ENCODE data around the gene ANO6. TPM values are rescaled to one million over a fixed set of nuclear protein-coding genes. Genes with fewer than 3 reads are reported as not detected.

The ANO6 gene
- total RNA-seq, 1 experiment from 2014 or later: 51.4 TPM

DNA sequence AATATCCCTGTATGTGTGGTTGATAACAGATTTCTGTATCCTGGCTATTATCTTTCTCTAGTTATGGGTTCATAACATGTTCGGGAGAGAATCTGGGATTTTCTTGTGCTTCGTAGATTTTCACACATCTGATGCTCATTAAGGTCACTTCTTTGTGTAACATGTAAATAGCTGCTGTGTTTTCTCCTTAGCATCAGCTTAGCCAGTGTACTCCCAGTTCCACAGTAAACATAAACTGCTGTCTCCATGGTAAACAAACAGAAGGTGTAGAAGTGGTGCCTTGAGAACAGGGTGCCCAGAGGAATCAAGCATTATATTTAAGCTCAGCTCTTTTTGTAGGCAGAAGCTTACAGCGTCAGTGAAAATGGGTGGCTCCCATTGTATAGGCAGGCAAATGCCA, 88.0 kb downstream of the ANO6 start:
- no peak for DNase-seq

DNA sequence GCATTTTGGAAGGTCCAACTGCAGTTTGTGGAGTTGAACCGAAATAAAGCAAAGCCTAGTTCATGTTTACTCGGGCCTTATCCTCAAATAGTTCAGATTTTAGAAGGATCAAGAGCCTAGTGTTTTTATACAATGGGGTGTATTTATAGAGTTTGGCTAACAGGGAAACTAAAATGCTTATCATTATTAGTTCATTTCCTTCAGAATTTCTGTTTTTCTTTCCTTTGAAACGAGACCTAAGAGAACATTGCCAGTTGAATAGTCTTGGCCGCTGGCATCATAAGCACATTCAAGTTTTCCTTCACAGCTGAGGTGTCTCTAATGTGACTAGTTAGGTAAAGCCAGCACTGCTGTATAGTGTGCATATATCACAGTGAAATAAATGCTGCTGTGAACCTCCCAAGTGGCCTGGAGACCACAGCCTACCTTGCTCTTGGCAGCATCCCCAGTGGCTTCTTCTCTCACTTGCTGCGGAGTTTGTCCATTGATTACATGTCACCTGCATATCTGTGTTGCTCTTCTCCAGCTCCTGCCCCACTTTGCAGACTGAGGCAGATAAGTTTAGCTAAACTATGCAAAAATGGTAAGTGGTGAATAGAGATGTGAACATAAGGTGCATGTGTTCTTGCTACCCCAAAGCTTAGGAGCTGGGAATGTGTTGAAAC, 88.8 kb downstream of the ANO6 start:
- TF ChIP-seq, protein P1, sequence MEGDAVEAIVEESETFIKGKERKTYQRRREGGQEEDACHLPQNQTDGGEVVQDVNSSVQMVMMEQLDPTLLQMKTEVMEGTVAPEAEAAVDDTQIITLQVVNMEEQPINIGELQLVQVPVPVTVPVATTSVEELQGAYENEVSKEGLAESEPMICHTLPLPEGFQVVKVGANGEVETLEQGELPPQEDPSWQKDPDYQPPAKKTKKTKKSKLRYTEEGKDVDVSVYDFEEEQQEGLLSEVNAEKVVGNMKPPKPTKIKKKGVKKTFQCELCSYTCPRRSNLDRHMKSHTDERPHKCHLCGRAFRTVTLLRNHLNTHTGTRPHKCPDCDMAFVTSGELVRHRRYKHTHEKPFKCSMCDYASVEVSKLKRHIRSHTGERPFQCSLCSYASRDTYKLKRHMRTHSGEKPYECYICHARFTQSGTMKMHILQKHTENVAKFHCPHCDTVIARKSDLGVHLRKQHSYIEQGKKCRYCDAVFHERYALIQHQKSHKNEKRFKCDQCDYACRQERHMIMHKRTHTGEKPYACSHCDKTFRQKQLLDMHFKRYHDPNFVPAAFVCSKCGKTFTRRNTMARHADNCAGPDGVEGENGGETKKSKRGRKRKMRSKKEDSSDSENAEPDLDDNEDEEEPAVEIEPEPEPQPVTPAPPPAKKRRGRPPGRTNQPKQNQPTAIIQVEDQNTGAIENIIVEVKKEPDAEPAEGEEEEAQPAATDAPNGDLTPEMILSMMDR (conservative IDR thresholded peaks at IDR 0.05): no peak
- H3K79me2 ChIP-seq (ENCODE audit: low read depth): peaks cover 69% of the 10 kb centered on the region
- CTCF ChIA-PET: no interaction called here

More for the DNA sequence above, 88.0 kb downstream of the ANO6 start:
- no peak overlapping the region for H3K4me3 ChIP-seq
- TF ChIP-seq EZH2 (IDR thresholded peaks at IDR 0.05; ENCODE audit: low read depth): no peak
- TF ChIP-seq, protein P1 (conservative IDR thresholded peaks at IDR 0.05): no peak
- no peaks in the 10 kb centered on the region for H3K27me3 ChIP-seq (ENCODE audit: insufficient read depth, low read depth)
- no TSS peak for BruUV-seq (replicated peaks)
- intact Hi-C loops (cut with micrococcal nuclease; ENCODE audit: unreplicated experiment): no loop called here
- H3K9me2 ChIP-seq (ENCODE audit: insufficient read depth): no peaks in the 10 kb centered on the region
- H3K9me3 ChIP-seq (ENCODE audit: insufficient read depth, low read depth): no peaks in the 10 kb centered on the region
- H3K4me2 ChIP-seq: no peak overlapping the region
- no peak overlapping the region for H2AFZ ChIP-seq
- H3K36me3 ChIP-seq (ENCODE audit: low read depth): peaks cover 30% of the 10 kb centered on the region
- peaks cover 64% of the 10 kb centered on the region for H3K79me2 ChIP-seq (ENCODE audit: low read depth)
- POLR2A ChIA-PET (ENCODE audit: unreplicated experiment): no interaction called here
- H4K20me1 ChIP-seq (ENCODE audit: insufficient read depth): no peaks in the 10 kb centered on the region
- CTCF ChIA-PET: no interaction called here
- peaks cover 20% of the 10 kb centered on the region for H3K4me1 ChIP-seq (replicated peaks; ENCODE audit: insufficient read depth)
- no peak overlapping the region for H3K27ac ChIP-seq
- H3F3A ChIP-seq (ENCODE audit: insufficient read depth, low read depth): peaks cover 20% of the 10 kb centered on the region

DNA sequence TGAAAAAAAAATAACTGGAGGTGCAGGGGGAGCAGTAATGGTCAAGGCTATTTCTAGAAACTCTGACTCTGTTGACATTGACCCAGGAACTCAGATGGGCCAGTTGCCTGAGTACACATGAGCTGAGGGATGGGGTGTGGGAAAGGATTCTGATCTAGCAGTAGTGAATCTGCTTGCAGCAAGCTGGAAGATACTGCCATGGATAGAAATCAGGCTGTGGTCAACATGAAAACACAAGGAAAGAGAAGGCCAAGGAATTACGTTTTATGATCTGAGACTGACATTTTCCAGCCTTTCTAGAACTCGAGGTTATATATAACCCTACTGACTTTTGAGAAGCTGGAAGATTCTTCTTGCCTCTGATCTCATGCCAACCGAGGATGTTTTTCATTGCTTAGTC, 90.0 kb downstream of the ANO6 start:
- H3K4me1 ChIP-seq (replicated peaks; ENCODE audit: insufficient read depth): peaks cover under 1% of the 10 kb centered on the region; the same call in 1 of the 2 replicates
- ChIA-PET POLR2A (ENCODE audit: unreplicated experiment) (no interaction called here), CTCF (no interaction called here)
- peaks cover 2% of the 10 kb centered on the region; the same call in 1 of the 2 replicates for H3F3A ChIP-seq (ENCODE audit: insufficient read depth, low read depth)
- no TSS peak for BruUV-seq (replicated peaks)
- H3K4me2 ChIP-seq: no peak overlapping the region
- no peak overlapping the region for H3K4me3 ChIP-seq
- H3K27ac ChIP-seq: no peak overlapping the region
- intact Hi-C loops (cut with micrococcal nuclease; ENCODE audit: unreplicated experiment): no loop called here
- DNase-seq: no peak
- H4K20me1 ChIP-seq (ENCODE audit: insufficient read depth): no peaks in the 10 kb centered on the region
- no peaks in the 10 kb centered on the region for H3K9me3 ChIP-seq (ENCODE audit: insufficient read depth, low read depth)
- H3K79me2 ChIP-seq (ENCODE audit: low read depth): peaks cover 58% of the 10 kb centered on the region
- H3K27me3 ChIP-seq (ENCODE audit: insufficient read depth, low read depth): no peaks in the 10 kb centered on the region
- no peak for TF ChIP-seq EZH2 (IDR thresholded peaks at IDR 0.05; ENCODE audit: low read depth)
- TF ChIP-seq, protein P1 (conservative IDR thresholded peaks at IDR 0.05): no peak
- no peaks in the 10 kb centered on the region for H3K9me2 ChIP-seq (ENCODE audit: insufficient read depth)
- H2AFZ ChIP-seq: no peak overlapping the region
- peaks cover 30% of the 10 kb centered on the region for H3K36me3 ChIP-seq (ENCODE audit: low read depth)

More for the DNA sequence above, 88.8 kb downstream of the ANO6 start:
- H3K9me3 ChIP-seq (ENCODE audit: insufficient read depth, low read depth): no peaks in the 10 kb centered on the region
- peaks cover 30% of the 10 kb centered on the region for H3K36me3 ChIP-seq (ENCODE audit: low read depth)
- no peak for DNase-seq
- peaks cover 13% of the 10 kb centered on the region for H3K4me1 ChIP-seq (replicated peaks; ENCODE audit: insufficient read depth)
- H2AFZ ChIP-seq: no peak overlapping the region
- no peaks in the 10 kb centered on the region for H3K9me2 ChIP-seq (ENCODE audit: insufficient read depth)
- no peaks in the 10 kb centered on the region for H3K27me3 ChIP-seq (ENCODE audit: insufficient read depth, low read depth)
- BruUV-seq (replicated peaks): no TSS peak
- H3K4me2 ChIP-seq: no peak overlapping the region
- H3K27ac ChIP-seq: no peak overlapping the region
- H3F3A ChIP-seq (ENCODE audit: insufficient read depth, low read depth): peaks cover 13% of the 10 kb centered on the region
- no peak overlapping the region for H3K4me3 ChIP-seq
- POLR2A ChIA-PET (ENCODE audit: unreplicated experiment): no interaction called here
- no peaks in the 10 kb centered on the region for H4K20me1 ChIP-seq (ENCODE audit: insufficient read depth)
- intact Hi-C loops (cut with micrococcal nuclease; ENCODE audit: unreplicated experiment): no loop called here
